Measurements from ENCODE around the gene MBTPS2.

MBTPS2 gene

DNA sequence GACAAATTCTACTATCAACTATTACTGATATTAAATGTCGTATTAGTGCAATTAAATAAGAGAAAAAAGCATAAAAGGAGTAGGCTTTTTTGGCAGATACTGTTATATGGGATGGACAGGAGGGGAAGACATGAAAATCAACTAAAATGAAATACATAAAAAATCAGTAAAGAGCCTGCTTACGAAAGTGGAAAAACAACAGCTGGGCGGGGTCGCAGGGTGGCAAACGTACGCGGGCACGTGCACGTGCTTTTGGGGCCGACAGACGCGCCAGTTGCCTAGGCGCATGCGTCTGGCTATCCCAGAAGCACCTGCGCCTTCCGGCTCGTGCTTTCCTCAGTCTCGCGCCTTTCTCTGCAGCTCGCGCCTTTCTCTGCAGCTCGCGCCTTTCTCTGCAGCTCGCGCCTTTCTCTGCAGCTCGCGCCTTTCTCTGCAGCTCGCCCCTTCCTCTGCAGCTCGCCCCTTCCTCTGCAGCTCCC, 16.6 kb downstream of the MBTPS2 start, which contains the start of gene YY2:
YY2 (plus strand) TSS at position 51 of the 479 bp plus-strand sequence. CDS start 498 bp downstream, outside the sequence.
- Histone ChIP-seq H3K9me3 (ENCODE audit: control insufficient read depth, insufficient read depth, low read length) (no peaks in the 10 kb centered on the region), H3K4me1 (ENCODE audit: control insufficient read depth, low read length) (no peaks in the 10 kb centered on the region)
- TF ChIP-seq, protein P1, sequence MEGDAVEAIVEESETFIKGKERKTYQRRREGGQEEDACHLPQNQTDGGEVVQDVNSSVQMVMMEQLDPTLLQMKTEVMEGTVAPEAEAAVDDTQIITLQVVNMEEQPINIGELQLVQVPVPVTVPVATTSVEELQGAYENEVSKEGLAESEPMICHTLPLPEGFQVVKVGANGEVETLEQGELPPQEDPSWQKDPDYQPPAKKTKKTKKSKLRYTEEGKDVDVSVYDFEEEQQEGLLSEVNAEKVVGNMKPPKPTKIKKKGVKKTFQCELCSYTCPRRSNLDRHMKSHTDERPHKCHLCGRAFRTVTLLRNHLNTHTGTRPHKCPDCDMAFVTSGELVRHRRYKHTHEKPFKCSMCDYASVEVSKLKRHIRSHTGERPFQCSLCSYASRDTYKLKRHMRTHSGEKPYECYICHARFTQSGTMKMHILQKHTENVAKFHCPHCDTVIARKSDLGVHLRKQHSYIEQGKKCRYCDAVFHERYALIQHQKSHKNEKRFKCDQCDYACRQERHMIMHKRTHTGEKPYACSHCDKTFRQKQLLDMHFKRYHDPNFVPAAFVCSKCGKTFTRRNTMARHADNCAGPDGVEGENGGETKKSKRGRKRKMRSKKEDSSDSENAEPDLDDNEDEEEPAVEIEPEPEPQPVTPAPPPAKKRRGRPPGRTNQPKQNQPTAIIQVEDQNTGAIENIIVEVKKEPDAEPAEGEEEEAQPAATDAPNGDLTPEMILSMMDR (IDR thresholded peaks at IDR 0.05; ENCODE audit: low read depth, low read length, poor library complexity, severe bottlenecking), result no peak
- no peak for TF ChIP-seq EZH2phosphoT487 (IDR thresholded peaks at IDR 0.05; ENCODE audit: borderline replicate concordance, low read length)

DNA sequence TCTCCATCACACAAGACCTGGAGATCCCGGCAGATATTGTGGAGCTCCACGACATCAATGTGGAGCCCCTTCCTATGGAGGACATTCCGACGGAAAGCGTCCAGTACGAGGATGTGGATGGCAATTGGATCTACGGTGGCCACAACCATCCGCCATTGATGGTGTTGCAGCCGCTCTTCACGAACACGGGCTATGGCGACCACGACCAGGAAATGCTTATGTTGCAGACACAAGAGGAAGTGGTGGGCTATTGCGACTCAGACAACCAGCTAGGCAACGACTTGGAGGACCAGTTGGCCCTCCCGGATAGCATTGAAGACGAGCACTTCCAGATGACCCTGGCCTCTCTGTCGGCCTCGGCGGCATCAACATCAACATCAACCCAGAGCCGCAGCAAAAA, 17.1 kb downstream of the MBTPS2 start:
- Histone ChIP-seq H3K79me2 (ENCODE audit: control insufficient read depth, low read length) (no peaks in the 10 kb centered on the region), H3K27ac (ENCODE audit: low read depth, low read length) (no peak overlapping the region), H3K27me3 (ENCODE audit: control insufficient read depth, low read length) (no peaks in the 10 kb centered on the region), H3K4me3 (ENCODE audit: low read length) (no peak overlapping the region), H3K4me1 (ENCODE audit: control insufficient read depth, low read length) (no peaks in the 10 kb centered on the region), H3K9me3 (ENCODE audit: control insufficient read depth, insufficient read depth, low read length) (no peaks in the 10 kb centered on the region), H3F3A (ENCODE audit: control insufficient read depth, insufficient read depth) (no peaks in the 10 kb centered on the region), H4K20me1 (ENCODE audit: control insufficient read depth, insufficient read depth, low read depth, low read length) (no peaks in the 10 kb centered on the region), H3K36me3 (ENCODE audit: control insufficient read depth, low read length) (peaks cover 17% of the 10 kb centered on the region), H3K9me2 (replicated peaks; ENCODE audit: control insufficient read depth, low read length) (no peaks in the 10 kb centered on the region), H3K4me2 (ENCODE audit: low read length) (no peak overlapping the region)
- TF ChIP-seq, protein P1 (IDR thresholded peaks at IDR 0.05; ENCODE audit: low read depth, low read length, poor library complexity, severe bottlenecking), result no peak
- no peak for TF ChIP-seq EZH2phosphoT487 (IDR thresholded peaks at IDR 0.05; ENCODE audit: borderline replicate concordance, low read length)

More for the DNA sequence above, 16.6 kb downstream of the MBTPS2 start, which contains the start of gene YY2:
- H3K79me2 ChIP-seq (ENCODE audit: control insufficient read depth, low read length), result no peaks in the 10 kb centered on the region
- H3F3A ChIP-seq (ENCODE audit: control insufficient read depth, insufficient read depth), result no peaks in the 10 kb centered on the region
- no peak within 1 kb of the TSS for H3K27ac ChIP-seq (ENCODE audit: low read depth, low read length)
- no peaks in the 10 kb centered on the region for H3K9me2 ChIP-seq (replicated peaks; ENCODE audit: control insufficient read depth, low read length)
- H3K36me3 ChIP-seq (ENCODE audit: control insufficient read depth, low read length), result peaks cover 19% of the 10 kb centered on the region
- no peaks in the 10 kb centered on the region for H4K20me1 ChIP-seq (ENCODE audit: control insufficient read depth, insufficient read depth, low read depth, low read length)
- no peak within 1 kb of the TSS for H3K4me2 ChIP-seq (ENCODE audit: low read length)
- H3K4me3 ChIP-seq (ENCODE audit: low read length), result no peak within 1 kb of the TSS
- no peaks in the 10 kb centered on the region for H3K27me3 ChIP-seq (ENCODE audit: control insufficient read depth, low read length)

- Histone ChIP-seq H3F3A (ENCODE audit: control insufficient read depth, insufficient read depth) (no peaks in the 10 kb centered on the region), H4K20me1 (ENCODE audit: control insufficient read depth, insufficient read depth, low read depth, low read length) (no peaks in the 10 kb centered on the region), H3K27ac (ENCODE audit: low read depth, low read length) (no peak overlapping the region), H3K27me3 (ENCODE audit: control insufficient read depth, low read length) (no peaks in the 10 kb centered on the region), H3K79me2 (ENCODE audit: control insufficient read depth, low read length) (no peaks in the 10 kb centered on the region), H3K36me3 (ENCODE audit: control insufficient read depth, low read length) (no peaks in the 10 kb centered on the region), H3K4me2 (ENCODE audit: low read length) (no peak overlapping the region), H3K4me1 (ENCODE audit: control insufficient read depth, low read length) (no peaks in the 10 kb centered on the region), H3K9me3 (ENCODE audit: control insufficient read depth, insufficient read depth, low read length) (no peaks in the 10 kb centered on the region), H3K4me3 (ENCODE audit: low read length) (no peak overlapping the region), H3K9me2 (replicated peaks; ENCODE audit: control insufficient read depth, low read length) (no peaks in the 10 kb centered on the region)
- TF ChIP-seq, protein P1 (IDR thresholded peaks at IDR 0.05; ENCODE audit: low read depth, low read length, poor library complexity, severe bottlenecking), result no peak
- TF ChIP-seq EZH2phosphoT487 (IDR thresholded peaks at IDR 0.05; ENCODE audit: borderline replicate concordance, low read length), result no peak
These were observed 23.8 kb downstream of the MBTPS2 start for GRCh38 chrX:21863241-21863640.

Data from DOHH2 (cell line).